GM12873 (cell line): Measurements from ENCODE around the gene KBTBD13.
A peak's percentile ranks its signal among the peaks of the same experiment; 100 is the strongest.

Source experiments
- TF ChIP-seq, protein P1 (sequence below): IDR thresholded peaks from 2 replicates; pipeline ENCODE4 v1.5.1; 2012; ENCODE audit warnings: low read depth, mild to moderate bottlenecking, moderate library complexity, low read length, control low read depth; ENCODE audit not compliant: insufficient read depth; ENCODE audit errors: missing control alignments

The KBTBD13 gene

DNA sequence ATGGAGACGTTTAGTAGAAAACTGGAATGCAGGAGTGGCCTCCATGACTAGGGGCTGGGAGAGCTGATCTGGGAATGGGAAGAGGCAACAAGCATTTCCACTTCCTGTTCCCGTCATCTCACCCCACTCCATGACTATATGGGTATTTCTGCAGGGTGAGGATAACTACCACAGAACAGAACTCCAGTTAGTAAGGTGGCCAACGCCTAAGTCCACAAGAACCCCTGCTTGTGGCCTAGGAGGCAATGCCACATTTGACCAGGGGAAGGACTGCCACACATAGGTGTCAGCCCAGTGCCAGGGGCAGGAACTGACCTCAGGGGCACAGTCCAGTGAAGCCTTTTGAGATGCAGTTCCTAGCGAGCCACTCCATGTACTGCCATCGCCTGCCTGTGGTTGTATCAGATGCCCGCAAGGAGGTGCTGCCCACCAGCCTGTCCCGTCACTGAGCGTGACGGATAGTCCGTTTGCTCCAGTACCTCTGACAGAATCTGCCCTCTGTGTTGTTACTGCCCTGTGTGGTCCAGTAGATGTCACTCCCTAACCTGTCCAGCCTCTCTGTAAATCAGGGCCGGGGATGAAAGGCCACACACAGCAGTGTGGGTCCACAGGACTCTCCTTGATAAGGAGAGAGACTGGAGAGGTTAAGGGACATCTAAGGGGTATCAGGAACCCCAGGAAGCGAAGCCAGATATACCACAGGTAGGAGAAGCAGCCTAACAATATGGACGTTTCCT lies 43.6 kb upstream of the KBTBD13 start:
- TF ChIP-seq, protein P1, sequence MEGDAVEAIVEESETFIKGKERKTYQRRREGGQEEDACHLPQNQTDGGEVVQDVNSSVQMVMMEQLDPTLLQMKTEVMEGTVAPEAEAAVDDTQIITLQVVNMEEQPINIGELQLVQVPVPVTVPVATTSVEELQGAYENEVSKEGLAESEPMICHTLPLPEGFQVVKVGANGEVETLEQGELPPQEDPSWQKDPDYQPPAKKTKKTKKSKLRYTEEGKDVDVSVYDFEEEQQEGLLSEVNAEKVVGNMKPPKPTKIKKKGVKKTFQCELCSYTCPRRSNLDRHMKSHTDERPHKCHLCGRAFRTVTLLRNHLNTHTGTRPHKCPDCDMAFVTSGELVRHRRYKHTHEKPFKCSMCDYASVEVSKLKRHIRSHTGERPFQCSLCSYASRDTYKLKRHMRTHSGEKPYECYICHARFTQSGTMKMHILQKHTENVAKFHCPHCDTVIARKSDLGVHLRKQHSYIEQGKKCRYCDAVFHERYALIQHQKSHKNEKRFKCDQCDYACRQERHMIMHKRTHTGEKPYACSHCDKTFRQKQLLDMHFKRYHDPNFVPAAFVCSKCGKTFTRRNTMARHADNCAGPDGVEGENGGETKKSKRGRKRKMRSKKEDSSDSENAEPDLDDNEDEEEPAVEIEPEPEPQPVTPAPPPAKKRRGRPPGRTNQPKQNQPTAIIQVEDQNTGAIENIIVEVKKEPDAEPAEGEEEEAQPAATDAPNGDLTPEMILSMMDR = no peak

DNA sequence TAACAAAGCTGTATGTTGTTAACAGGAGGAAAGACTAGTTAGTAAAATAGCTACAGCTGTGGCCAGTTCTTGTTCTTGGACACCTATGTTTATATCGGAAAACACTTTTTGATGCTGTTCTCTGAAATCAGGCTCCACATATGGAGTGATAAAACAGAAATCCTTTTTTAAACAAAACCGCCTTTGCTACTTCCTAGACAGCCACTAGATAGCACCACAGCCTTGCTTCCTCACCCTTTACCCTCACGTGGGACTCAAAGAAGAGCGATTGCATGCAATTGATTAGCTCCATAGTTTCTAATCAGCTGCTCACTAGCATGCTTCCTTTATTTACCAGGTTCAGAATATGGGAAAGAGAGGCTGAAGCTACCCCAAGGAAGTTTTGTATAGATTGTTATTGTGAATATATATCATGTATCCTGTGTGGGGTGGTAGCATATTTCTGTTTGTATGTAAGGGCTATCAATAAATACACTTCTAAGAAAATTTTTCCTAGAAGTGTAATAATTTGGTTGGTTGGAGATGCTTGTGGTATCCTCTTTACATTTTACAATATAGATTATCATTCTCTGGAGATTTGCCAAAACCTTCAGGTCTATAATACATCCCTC lies 42.8 kb upstream of the KBTBD13 start:
- TF ChIP-seq, protein P1 = peak; percentile 74

DNA sequence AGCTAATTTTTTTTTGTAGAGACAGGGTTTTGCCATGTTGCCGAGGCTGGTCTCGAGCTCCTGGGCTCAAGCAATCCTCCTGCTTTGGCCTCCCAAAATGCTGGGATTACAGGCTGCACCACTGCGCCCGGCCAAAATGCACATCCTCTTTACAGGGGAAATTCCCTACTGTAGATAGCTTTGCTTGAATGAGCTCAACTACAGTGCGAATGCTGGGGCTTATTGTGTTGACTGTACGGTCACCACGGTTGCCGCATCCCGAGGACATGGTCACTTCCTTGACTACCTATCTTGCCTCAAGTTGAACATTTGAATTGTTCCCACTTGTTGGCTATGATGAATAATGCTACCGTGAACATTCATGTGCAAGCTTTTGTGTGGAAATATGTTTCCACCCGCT lies 41.8 kb upstream of the KBTBD13 start:
- TF ChIP-seq, protein P1 = no peak

DNA sequence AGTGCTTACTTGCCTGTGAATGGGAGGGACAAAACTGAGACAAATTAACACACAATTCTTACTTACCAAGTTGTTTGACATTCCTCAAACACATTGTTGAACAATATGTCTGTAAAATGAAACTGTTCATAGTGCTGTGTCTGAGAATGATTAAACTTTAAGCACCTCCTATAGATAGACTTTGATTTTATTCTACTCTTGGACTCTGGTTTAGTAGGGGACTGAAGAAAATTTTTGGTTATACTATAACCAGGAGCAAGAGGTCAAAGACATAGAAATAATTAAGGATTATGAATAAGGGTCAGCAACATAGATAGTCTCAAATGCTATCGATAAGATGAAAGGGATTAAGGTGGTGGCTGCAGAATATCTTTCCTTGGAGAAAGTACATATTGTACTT lies 39.2 kb upstream of the KBTBD13 start:
- TF ChIP-seq, protein P1 = no peak

DNA sequence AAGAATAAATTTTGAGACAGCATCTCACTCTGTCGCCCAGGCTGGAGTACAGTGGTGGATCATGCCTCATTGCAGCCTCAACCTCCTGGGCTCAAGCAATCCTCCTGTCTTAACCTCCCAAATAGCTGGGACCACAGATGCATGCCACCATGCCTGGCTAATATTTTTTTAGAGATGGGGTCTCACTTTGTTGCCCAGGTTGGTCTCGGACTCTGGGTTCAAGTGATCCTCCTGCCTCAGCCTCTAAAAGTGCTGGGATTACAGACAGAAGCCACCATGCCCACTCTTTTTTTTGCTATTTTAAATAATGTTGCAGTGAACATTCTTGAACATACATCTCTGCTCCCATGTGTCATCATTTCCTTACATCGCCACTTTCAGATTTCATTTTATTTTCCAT lies 38.1 kb upstream of the KBTBD13 start:
- TF ChIP-seq, protein P1 = no peak

DNA sequence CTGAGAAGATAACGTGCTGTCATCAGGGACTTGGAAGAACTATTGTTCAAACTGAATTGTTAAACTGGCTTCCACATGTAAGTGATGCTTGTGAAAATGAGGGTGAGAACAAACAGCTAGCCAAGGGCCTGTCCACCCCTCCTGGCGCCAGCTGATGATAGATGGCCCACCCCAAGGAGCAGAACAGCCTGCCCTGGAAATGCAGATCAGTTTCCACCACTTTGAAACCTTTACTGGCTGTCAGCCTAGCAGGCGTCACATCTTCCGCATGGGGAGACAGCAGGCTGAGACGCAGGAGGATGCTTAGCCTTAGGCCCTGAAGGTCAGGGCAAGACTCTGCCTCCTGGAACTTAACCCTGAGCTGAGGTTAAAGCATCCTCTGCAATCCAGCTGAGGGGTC lies 37.7 kb upstream of the KBTBD13 start:
- TF ChIP-seq, protein P1 = no peak

DNA sequence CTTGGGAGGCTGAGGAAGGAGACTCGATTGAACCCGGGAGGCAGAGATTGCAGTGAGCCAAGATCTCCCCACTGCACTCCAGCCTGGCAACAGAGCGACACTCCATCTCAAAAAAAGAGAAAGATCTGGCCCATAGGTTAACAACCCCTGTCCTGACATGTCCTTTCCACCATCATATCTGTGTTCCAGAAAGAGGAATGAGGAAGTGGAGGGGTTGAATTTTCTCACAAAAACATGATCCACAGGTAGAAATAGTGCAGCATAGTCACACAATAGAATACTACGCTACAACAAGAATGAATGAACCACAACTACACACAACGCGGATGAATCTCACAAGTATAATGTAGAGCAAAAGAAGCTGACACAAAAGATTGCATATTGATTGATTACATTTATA lies 36.1 kb upstream of the KBTBD13 start:
- TF ChIP-seq, protein P1 = no peak
